ENCODE data around the gene CASP4.
"Not testable (repeated sequence)": the region's sequence is repeated elsewhere in the genome, so short reads cannot be mapped to it uniquely, and the experiment has no call there.

CASP4 gene

DNA sequence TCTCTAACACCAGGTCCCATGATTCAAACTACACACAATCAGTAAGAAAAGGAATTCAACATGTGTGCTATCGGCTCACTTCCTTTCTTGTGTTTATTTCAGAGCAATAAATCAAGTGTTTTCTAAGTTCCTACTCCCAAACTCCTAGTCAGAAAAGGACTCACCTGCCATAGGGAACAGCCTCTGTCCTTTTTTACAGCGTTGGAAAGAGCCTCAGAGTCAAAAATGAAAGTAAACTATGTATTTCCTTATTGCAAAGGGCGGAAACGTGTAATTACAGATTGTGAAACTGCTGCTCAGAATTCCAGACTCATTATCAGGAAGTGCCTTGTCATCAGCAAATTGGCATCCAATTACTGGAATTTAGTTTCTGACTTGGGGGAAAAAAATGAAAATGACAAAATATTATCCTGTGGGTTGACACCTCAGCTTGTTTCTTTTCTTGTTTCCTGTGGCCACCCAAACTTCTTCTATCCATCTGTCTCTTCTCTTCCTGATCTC, at the start of gene CASP4:
Gene CASP4 (minus strand): TSS at position 220 of the 501 bp plus-strand sequence. CDS start 49 bp downstream, at position 171.
- DNase-seq = peak; percentile 94

DNA sequence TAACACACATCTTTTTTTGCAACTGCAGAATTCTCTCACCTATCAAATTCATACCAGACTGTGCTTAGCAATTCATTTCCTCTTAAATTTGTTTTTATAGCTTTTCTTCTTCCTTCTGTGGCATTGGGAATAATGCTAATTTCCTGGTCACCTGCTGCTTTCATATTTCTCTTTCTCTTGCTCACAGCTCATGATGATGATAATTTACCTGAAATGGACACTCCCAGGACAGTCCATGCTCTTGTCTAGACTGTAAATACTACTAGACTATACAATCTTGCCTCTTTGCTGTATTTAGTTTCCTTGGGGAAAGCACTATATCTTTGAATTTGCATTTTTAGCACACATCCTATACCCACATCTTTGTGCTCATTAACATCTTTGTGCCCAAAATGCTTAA, 39.1 kb upstream of the CASP4 start:
- DNase-seq = no peak

DNA sequence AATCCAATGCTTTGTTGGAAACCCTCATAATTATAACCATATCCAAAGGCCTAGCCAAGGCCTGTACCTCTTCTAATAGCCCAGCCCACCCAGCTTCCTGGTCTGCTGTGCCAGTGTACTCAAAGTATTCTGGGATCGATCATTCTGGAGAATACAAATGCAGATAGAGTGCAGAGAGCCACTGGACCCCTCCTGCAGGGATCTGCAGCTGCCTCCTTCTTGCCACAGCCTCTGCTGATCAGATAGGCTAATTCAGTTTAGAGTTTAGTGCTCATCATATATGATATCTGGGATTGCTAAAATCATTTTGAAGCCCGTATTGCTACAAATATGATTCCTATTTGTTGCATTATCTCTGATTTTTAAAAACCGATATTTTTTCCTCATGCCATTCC, 37.1 kb upstream of the CASP4 start:
- DNase-seq = no peak

DNA sequence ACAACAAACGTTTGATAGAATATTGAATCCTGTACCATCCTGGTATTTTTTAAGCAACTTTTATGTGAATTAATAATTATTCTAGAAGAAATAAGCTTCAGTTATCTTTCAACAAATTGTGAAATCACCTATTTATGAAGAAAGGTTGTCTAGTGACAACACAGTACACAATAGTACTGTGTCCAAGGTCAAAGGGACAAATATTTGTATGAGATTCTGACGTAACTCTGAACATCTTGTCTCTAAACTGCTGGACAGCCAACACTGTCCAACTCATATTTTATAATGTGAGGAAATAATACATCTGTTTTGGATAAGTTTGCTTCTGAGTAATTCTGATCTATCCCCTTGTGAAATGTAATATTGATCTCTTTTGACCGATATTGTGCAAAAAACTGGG, 35.6 kb upstream of the CASP4 start:
- no peak for DNase-seq

DNA sequence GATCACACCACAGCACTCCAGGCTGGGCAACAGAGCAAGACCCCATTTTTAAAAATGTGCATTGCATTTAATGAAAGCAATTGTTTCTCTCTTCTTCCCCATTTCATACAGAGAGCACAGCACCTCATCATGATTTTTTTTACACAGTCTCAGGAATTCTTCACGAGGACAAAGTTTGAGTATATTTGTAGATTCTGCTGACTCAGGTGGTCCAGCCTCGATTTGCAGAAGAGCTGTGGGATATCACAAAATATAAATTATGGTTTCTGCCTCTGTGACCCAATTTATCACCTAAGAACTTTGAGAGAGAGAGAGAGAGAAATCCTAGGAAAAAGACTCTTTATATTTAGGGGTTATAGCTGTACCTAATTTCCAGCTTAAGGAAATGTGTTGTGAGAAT, 34.8 kb upstream of the CASP4 start:
- no peak for DNase-seq

DNA sequence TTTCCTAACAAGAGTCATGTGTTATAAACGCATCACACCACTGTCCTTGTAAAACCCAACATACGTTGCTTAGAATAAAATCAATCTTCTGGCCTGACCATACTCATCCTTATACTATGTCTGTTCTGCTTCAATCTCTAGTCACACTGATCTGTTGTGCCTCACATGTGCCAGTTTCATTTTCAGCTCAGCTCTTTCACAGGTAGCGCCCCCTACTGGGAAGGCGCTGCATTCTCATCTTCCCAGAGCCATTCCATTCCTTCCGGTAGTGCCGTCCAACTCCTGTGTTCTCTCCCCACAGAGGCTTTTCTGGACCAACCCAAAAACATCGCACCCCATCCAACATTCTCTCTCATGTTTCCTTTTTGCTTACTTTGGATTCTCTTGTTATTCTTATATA, 32.4 kb upstream of the CASP4 start:
- peak; percentile 36 for DNase-seq

DNA sequence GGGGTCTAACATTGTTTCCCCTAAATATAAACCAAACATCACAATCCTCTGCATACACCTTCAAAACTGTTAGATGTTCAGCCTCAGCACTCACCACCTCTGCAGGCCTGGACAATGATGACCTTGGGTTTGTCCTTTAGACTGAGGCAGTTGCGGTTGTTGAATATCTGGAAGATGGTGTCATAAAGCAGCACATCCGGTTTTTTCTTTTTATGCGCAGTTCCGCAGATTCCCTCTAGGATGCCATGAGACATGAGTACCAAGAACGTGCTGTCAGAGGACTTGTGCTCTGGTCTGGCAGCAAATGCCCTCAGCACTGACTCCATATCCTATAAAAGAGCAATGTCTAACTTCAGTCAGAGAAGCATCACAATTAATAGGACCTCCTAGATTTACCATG, 31.8 kb upstream of the CASP4 start:
- DNase-seq = no peak

DNA sequence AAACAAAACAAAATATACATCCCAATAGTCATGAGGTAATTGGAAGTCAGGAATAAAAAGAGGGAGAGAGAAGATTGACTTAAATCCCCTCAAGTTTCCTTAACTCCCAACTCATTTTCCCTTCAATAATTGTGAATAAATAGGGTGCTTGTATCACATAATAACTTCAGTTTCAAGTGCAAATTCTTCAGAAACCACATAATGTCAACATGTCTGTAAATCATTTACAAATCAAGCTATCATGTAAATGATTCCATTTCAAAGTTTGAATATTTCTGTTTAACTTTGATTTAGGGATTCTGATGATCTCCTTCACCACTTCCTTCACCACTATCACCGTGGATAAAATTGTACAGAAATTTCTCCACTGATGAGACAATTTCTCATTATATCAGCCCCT, 31.3 kb upstream of the CASP4 start:
- no peak for DNase-seq

DNA sequence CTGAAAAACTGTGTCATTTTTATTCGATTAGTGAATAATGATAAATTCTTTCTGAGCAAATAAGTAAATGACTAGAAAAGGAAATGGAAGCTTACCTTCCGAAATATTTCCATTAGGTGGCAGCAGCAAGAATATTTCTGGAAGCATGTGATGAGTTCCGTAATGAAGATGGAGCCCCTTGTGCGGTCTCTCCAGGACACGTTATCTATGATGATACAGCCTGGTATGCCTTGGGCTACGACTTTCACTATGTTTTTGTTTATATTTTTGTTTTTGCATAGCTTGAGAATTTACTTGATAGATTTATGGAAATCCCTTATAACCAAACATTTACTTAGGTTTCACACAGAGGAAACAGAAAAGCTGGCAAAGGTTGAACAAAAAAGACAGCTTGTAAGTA, 28.9 kb upstream of the CASP4 start:
- no peak for DNase-seq

DNA sequence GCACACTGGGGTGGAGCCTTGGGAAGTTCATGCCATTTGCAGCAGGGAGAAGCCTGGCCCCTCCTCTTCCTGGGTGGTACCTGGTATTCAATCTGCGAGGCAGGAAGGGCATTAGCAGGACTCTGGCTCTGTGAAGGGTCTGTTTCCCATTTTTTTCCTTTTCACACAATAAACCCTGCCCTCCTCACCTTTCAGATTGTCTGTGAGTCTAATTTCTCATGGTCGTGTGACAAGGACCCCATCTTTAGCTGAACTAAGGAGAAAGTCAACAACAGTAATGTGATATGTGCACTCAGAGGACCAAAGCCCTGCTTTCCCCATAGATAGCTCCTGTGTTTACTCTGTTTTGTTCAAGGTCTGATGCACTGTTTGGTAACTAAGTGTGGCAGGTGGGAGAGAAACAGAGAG, 26.6 kb upstream of the CASP4 start:
- no peak for DNase-seq

DNA sequence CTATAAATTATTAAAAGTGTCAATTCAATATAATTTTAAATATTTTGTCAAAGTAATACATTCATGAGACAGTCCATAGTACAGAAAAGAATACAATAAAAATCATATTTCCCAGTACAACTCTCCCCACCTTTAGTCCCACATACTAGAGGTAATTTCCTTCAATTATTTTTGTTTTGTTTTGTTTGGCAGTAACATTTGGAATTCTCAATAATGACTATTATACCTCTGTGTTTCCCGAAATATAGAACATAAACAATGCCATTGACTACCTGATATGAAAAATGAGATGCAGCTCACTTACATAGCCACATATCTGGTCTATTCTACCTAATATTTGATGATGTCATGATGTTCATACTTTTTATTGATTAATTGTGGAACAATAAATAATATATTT, 24.4 kb upstream of the CASP4 start:
- no peak for DNase-seq

DNA sequence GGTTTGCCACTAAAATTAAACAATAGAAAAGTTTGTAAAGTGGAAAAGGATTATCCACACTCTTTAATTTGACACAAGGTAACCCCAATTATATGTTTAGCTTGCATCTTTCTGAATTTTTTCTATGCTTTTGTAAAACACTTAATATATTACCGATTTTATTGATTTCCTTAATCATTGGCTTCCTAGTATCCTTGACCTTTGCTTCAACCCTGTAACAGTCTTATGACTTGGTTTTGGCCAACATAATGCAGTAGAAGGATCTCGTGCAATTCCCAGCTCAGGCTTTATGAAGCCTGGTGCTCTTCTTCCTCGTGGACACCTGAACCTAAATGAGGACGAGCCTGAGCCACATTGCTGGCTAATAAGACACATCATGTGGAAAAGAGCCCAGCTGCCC, 23.6 kb upstream of the CASP4 start:
- no peak for DNase-seq

DNA sequence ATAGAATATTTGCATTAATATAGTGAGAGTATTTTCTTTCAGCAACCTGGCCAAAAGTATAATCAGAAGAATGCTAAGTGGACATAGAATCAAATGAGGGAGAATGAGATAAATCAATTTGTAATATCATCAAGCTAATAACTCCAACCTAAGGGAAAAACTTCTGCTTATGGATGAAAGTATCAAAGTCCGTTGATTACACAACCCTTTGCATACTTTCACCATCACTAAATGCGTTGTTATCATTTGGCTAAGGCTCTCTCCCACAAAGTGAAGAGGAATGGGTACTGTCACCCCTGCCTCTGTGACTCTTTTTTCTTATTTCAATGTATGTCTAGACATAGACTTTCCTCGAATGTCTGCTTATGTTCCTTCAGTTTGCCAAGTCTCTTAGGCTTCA, 16.4 kb upstream of the CASP4 start:
- no peak for DNase-seq

DNA sequence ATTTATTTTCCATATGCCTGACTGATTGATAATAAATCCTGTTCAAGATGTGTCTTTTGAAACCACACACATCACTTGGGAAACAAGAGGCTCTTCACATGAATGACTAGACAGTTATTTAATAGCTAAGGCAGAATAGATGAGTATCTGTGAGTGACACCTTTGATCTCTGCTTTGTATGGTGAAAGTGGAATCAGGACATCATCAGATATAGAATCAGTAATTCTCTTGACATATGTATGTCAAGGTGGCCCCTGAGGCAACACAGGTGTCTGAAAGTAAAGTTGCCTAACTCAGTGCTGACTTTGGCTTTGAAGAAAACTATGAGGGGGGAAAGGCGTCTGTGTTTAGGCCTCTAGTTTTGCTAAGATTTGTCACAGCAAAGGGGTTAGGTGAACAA, 11.5 kb upstream of the CASP4 start:
- DNase-seq = no peak

DNA sequence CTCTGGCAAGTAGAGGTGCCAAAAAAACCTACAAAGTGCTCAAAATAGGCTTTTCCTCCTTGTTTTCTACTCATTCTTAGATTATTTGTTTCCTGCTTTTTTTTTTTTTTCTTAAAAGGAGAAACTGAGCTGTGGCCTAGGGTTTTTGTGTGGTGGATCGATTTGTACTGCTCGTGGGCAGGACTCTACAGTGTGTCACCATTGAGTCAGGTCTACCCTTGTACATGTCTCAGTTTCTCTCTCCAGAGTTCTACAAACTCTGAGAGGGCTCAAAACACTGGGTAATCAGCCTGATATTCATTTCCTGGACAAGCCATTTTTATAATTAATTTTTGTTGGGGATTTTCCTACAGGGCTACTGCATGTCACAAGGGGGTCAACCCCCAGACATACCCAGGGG, 5.2 kb upstream of the CASP4 start:
- DNase-seq = no peak

DNA sequence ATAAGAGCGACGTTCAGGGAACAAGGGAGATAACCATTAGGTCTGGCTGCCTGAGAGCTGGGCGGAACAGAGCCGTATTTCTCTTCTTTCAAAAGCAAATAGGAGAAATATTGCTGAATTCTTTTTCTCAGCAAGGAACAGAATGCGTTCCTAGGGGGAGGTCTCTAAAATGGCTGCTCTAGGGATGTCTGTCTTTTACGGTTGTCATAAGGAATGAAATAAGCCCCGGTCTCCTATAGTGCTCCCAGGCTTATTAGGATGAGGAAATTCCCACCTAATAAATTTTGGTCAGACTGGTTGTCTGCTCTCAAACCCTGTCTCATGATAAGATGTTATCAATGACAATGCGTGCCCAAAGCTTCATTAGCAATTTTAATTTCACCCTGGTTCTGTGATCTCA, 4.5 kb upstream of the CASP4 start:
- not testable (repeated sequence) for DNase-seq

DNA sequence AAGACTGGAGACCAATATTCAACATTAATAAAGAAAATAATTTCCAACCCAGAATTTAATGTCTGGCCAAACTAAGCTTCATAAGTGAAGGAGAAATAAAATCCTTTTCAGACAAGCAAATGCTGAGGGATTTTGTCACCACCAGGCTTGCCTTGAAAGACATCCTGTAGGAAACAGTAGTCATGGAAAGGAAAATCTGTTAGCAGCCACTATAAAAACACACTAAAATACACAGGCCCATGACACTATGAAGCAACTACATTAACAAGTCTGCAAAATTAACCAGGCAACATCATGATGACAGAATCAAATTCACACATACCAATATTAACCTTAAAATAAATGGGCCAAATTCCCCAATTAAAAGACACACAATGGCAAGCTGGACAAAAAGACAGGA, 2.4 kb upstream of the CASP4 start:
- DNase-seq = no peak

DNA sequence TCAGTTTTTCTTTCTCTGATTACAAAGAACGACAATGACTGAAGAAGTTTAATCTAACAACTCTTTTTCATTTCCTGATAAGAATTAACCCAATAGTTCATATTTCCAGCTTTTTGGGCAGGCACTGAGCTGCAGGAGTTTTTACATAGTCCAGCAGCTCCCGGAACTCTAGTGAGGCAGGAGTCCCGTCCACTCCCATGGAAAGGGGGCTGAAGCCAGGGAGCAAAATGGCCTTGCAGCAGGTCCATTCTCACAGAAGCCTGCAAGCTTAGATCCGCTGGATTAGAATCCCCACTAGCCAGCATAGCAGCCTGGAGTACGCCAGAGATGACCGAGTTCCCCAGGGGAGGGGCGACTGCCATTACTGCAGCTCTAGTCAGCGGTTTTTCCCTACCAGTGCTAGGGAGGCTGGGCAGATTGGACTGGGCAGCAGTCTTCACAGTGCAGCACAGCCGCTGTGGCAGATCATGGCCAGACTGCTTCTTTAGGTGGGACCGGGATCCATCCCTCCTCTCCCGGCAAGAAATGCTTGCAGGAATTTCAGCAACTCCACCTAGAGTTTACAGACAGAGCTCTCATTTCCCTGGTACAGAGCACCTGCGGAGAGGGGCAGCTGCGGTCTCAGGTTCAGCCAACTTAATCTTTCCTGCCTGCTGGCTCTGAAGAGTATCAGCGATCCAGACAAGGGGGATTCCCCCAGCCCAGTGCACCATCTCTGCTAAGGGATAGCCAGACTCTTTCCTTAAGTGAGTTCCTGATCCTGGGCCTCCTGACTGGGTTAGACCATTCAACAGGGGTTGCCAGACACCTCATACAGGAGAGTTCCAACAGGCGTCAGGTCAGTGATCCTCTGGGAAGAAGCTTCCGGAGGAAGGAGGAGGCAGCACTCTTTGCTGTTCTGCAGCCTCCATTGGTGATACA, 742 bp upstream of the CASP4 start:
- no peak for DNase-seq

DNA sequence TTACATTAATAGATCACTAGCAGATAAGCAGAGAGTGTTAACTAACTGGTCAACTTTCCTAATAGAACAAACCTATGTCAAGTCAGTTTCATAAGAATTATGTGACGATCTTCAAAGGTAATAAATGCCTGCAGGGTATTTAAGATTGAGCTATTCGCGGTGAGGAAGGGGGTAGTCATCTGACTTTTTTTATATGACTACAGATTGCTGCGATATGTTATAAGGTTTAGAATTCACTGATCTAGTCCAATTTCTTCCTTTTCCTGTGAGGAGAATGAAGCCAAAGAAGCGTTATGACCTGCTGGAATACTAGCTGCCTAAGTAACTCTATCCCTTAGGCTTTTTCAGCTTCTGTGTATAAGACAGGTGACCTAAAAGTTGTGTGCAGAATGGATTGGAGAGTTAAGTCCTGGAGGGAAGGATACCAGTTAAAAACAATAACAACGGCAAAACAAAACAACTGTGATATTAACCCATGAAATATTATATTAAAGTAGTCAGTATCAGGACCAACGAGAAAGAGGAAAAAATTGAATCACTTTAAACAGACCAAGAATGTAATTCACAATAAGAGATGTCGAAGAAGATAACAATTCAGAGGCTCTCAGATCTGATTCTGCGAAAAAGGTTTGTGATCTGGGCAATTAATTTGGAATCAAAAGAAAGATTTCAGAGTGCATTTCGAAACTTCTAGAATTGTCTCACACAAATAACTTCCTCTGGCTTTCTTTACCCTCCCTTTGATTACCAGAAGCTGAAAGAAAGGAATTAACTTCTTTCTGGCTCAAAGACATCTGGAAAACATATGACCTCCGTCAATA, 630 bp downstream of the CASP4 start:
- DNase-seq = peak; percentile 31

DNA sequence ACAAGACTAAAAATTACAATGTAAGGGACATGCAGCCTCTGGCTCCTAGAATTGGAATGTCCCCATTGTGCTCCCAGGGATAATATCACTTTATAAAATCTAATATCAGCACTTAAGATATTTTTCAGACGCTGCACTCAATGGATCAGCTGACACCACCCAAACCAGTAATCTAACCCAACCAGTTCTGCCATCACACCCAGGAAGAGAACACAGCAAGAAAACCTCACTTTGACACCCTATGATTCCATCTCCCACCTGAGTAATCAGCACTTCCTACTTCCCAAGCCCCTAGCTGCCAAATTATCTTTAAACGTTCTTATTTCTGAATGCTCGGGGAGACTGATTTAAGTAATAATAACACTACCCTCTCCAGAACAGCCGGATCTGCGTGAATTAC, 2.6 kb downstream of the CASP4 start:
- DNase-seq = no peak

DNA sequence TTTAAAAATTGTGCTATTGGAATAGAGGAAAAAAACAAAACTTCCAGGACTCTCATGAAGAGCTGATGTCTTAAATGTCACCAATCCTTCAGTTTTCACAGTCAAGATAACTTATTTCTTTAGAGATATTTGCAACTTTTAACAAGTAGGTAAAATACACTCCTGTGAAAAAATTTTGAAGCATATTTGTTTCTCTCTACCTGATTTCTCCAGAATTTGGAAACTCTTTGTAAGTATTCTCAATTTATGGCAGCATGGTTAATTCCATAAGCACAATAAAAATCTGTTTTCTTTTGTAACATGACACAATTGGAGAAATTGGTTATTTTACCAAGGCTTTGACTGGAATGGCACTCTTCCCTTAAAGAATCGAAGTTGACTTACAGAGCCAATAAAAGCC, 4.1 kb downstream of the CASP4 start:
- DNase-seq = no peak

DNA sequence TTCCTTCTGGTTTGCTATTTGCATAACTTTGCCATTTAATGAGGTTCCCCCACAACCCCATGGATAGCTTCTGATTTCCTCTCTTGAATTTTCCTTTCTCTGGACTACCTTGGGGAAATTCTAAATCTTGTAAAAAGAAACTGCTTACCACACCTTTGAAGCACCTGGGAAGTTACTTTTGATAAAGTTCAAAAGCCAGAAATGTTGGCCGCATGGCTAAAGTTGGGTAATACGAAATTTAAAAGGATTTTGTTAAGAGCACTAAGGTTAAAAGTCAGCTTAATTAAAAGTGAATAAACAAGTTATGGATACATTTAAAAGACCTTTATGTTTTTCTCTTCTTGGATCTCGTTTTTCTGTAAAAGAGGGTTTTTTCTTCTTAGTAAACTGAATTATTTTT, 5.5 kb downstream of the CASP4 start:
- no peak for DNase-seq

DNA sequence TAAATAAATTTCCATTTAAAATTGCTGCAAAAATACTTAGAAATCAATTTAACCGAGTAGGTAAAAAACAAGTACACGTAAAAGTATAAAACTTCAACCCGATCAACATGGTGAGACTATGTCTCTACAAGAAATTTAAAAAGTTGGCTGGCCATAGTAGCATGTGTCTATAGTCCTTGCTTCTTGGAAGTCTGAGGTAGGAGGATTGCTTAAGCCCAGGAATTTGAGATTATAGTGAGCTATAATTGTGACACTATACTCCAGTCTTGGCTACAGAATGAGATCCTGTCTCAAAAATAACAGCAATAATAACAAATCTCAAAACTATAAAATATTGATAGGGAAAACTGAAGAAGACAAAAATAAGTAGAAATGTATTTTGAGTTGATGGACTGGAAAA, 11.1 kb downstream of the CASP4 start:
- no peak for DNase-seq

DNA sequence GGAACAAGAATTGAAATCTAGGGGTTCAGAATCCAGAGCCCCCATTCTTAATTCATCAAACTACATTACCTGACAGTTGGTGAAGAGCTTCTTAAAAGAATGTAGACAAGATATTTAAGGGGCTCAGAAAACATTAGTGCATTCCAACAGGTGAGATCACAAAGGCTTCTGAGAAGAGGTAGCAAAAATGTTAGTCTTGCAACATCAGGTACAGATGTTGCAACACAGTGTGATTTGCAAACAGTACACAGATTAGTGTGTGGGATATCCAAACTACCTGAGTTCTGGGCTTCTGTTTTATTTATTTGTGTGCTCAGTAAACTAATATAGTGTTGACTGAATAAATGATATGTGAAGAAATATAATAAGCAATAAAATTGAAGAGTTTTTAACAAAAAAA, 11.8 kb downstream of the CASP4 start:
- DNase-seq = no peak

Data from suppressor macrophage treated with lipopolysaccharide for 4 hours (primary cell).